MM.1S (cell line): Measurements from ENCODE around the gene UNC13A.

Experiments used
- DNase-seq: peaks from one replicate; pipeline ENCODE4 v3.0.0-alpha.2; 2015
- H2AFZ ChIP-seq: fragments of 300-600 bp; sonication (generic); 2 replicates; pipeline ENCODE4 v1.6.0; 2016; ENCODE audit warnings: antibody characterized with exemption, low read length
- H3F3A ChIP-seq: fragments of 300-600 bp; sonication (generic); 2 replicates; pipeline ENCODE4 v1.6.1; 2016; ENCODE audit warnings: mild to moderate bottlenecking, antibody characterized with exemption, low read length, moderate library complexity, mixed read lengths; ENCODE audit not compliant: insufficient read depth
- H3K27ac ChIP-seq: fragments of 300-600 bp; sonication (generic); 2 replicates; pipeline ENCODE4 v1.5.1; 2016; ENCODE audit warnings: mild to moderate bottlenecking, low read length
- H3K27me3 ChIP-seq: fragments of 300-600 bp; sonication (generic); replicated peaks from 2 replicates; pipeline ENCODE4 v1.6.0; 2016; ENCODE audit warnings: low read length; ENCODE audit not compliant: insufficient read depth
- H3K36me3 ChIP-seq: fragments of 300-600 bp; sonication (generic); replicated peaks from 2 replicates; pipeline ENCODE4 v1.6.1; 2016; ENCODE audit warnings: mild to moderate bottlenecking, low read length, mixed read lengths; ENCODE audit not compliant: insufficient read depth
- H3K4me1 ChIP-seq: fragments of 300-600 bp; sonication (generic); 2 replicates; pipeline ENCODE4 v1.6.1; 2016; ENCODE audit warnings: low read length, mixed read lengths
- H3K4me2 ChIP-seq: fragments of 300-600 bp; sonication (generic); 2 replicates; pipeline ENCODE4 v1.6.0; 2016; ENCODE audit warnings: low read depth, low read length
- H3K4me3 ChIP-seq: fragments of 300-600 bp; sonication (generic); 2 replicates; pipeline ENCODE4 v1.5.1; 2016; ENCODE audit warnings: low read length, mixed read lengths
- H3K79me2 ChIP-seq: fragments of 300-600 bp; sonication (generic); 2 replicates; pipeline ENCODE4 v1.6.1; 2016; ENCODE audit warnings: mixed run types, low read length, mixed read lengths
- H3K9ac ChIP-seq: fragments of 300-600 bp; sonication (generic); 2 replicates; pipeline ENCODE4 v1.6.1; 2016; ENCODE audit warnings: low read length, mixed read lengths
- H3K9me2 ChIP-seq: fragments of 300-600 bp; sonication (generic); replicated peaks from 2 replicates; pipeline ENCODE4 v1.6.1; 2016; ENCODE audit warnings: mild to moderate bottlenecking, low read length, mixed read lengths; ENCODE audit not compliant: insufficient read depth
- H3K9me3 ChIP-seq: fragments of 300-600 bp; sonication (generic); replicated peaks from 2 replicates; pipeline ENCODE4 v1.6.1; 2016; ENCODE audit warnings: mild to moderate bottlenecking, low read length, mixed read lengths; ENCODE audit not compliant: insufficient read depth
- H4K20me1 ChIP-seq: fragments of 300-600 bp; sonication (generic); 2 replicates; pipeline ENCODE4 v1.6.1; 2016; ENCODE audit warnings: mild to moderate bottlenecking, low read length, moderate library complexity, mixed read lengths; ENCODE audit not compliant: insufficient read depth
- CTCF ChIP-seq: fragments of 300-600 bp; sonication (generic); IDR thresholded peaks from 2 replicates; pipeline ENCODE4 v1.5.1; 2016; ENCODE audit warnings: antibody characterized with exemption, low read length, mixed read lengths
- EZH2 ChIP-seq: fragments of 300-600 bp; sonication (generic); optimal IDR thresholded peaks from 2 replicates; pipeline ENCODE3; 2017; ENCODE audit warnings: low read depth, mild to moderate bottlenecking, antibody characterized with exemption, low read length, mixed read lengths
- EZH2phosphoT487 ChIP-seq: fragments of 300-600 bp; sonication (generic); IDR thresholded peaks from 2 replicates; pipeline ENCODE4 v1.6.1; 2018; ENCODE audit warnings: antibody characterized with exemption, low read length

Gene UNC13A

GRCh38 chr19:17682273-17682672 lies 5.9 kb downstream of the UNC13A start:
- Histone ChIP-seq H4K20me1 (no peaks in the 10 kb centered on the region), H3K79me2 (no peaks in the 10 kb centered on the region), H3F3A (no peaks in the 10 kb centered on the region), H3K4me1 (no peaks in the 10 kb centered on the region), H3K36me3 (no peaks in the 10 kb centered on the region), H3K27me3 (peaks cover 61% of the 10 kb centered on the region), H3K4me2 (no peak overlapping the region), H3K9me2 (no peaks in the 10 kb centered on the region), H2AFZ (no peak overlapping the region), H3K9ac (no peak overlapping the region), H3K9me3 (no peaks in the 10 kb centered on the region), H3K27ac (no peak overlapping the region), H3K4me3 (no peak overlapping the region)
- no peak for TF ChIP-seq EZH2
- no peak for TF ChIP-seq CTCF
- TF ChIP-seq EZH2phosphoT487 = no peak
- no peak for DNase-seq

- H3K27ac ChIP-seq = no peak overlapping the region
- no peak overlapping the region for H3K9ac ChIP-seq
- H3K79me2 ChIP-seq = no peaks in the 10 kb centered on the region
- H3K4me1 ChIP-seq = no peaks in the 10 kb centered on the region
- no peaks in the 10 kb centered on the region for H4K20me1 ChIP-seq
- no peaks in the 10 kb centered on the region for H3K9me3 ChIP-seq
- H3F3A ChIP-seq = no peaks in the 10 kb centered on the region
- DNase-seq = peak; percentile 41
- TF ChIP-seq EZH2 (no peak), EZH2phosphoT487 (no peak), CTCF (no peak)
- peaks cover 62% of the 10 kb centered on the region for H3K27me3 ChIP-seq
- no peak overlapping the region for H3K4me3 ChIP-seq
- no peak overlapping the region for H3K4me2 ChIP-seq
- no peaks in the 10 kb centered on the region for H3K36me3 ChIP-seq
- no peaks in the 10 kb centered on the region for H3K9me2 ChIP-seq
- no peak overlapping the region for H2AFZ ChIP-seq
Measured at GRCh38 chr19:17681505-17682125, 6.5 kb downstream of the UNC13A start.

GRCh38 chr19:17680230-17680722 lies 7.9 kb downstream of the UNC13A start:
- no peak overlapping the region for H3K9ac ChIP-seq
- no peaks in the 10 kb centered on the region for H3K36me3 ChIP-seq
- no peak overlapping the region for H3K4me2 ChIP-seq
- no peaks in the 10 kb centered on the region for H3K9me3 ChIP-seq
- TF ChIP-seq EZH2phosphoT487 (no peak), CTCF (no peak), EZH2 (no peak)
- peaks cover 61% of the 10 kb centered on the region for H3K27me3 ChIP-seq
- no peaks in the 10 kb centered on the region for H3K9me2 ChIP-seq
- H3K79me2 ChIP-seq = no peaks in the 10 kb centered on the region
- no peaks in the 10 kb centered on the region for H3K4me1 ChIP-seq
- DNase-seq = no peak
- H3F3A ChIP-seq = no peaks in the 10 kb centered on the region
- H2AFZ ChIP-seq = no peak overlapping the region
- H4K20me1 ChIP-seq = no peaks in the 10 kb centered on the region
- no peak overlapping the region for H3K4me3 ChIP-seq
- H3K27ac ChIP-seq = no peak overlapping the region
